ENCODE results near the gene SYNDIG1L. TPM values are rescaled to one million over a fixed set of nuclear protein-coding genes. Genes with fewer than 3 reads are reported as not detected.

SYNDIG1L gene
- total and polyA plus RNA-seq, 2 of the 4 experiments (the other 2 are of a cell fraction) = not detected

DNA sequence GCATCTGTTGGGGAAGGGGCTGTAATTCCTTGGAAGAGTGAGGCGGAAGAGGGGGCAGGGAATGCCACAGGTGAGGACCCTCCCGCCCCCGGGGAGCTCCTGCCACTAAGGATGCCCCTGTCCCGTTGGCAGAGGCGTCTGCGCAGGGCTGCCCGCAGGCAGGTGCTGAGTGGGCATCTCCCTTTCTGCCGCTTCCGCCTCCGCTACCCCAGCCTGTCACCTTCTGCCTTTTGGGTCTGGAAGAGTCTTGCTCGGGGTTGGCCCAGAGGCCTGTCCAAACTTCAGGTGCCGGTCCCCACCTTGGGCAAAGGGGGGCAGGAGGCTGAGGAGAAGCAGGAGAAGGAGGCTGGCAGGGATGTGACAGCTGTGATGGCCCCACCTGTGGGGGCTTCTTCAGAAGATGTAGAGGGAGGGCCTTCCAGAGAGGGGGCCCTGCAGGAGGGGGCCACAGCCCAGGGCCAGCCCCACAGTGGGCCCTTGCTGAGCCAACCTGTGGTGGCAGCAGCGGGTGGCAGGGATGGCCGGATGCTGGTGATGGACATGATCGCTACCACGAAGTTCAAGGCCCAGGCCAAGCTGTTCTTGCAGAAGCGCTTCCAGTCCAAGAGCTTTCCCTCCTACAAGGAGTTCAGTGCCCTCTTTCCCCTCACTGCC, 67.7 kb downstream of the SYNDIG1L start:
- CTCF ChIA-PET = no interaction called here

More for the DNA sequence above, 67.7 kb downstream of the SYNDIG1L start:
- no peak overlapping the region for H2AK5ac ChIP-seq (ENCODE audit: low read depth, low read length)
- no peak overlapping the region for H2AK9ac ChIP-seq (replicated peaks; ENCODE audit: low read depth, low read length, poor library complexity)
- no peak overlapping the region for H3K9ac ChIP-seq (ENCODE audit: low read depth, low read length)
- WGBS, 2 experiments (ENCODE audit: extremely low coverage in 2 of 2, insufficient read length in 1 of 2) = 95% methylated on average over 5 of the region's 17 CpGs; no CpG with 5 or more reads in 1 of the 2 experiments
- H4K20me1 ChIP-seq (ENCODE audit: insufficient read depth, low read length) = no peaks in the 10 kb centered on the region
- no peak overlapping the region for H2BK120ac ChIP-seq (ENCODE audit: low read depth, low read length)
- no peak overlapping the region for H3K27ac ChIP-seq (ENCODE audit: insufficient read depth, low read length)
- no peak overlapping the region for H3K56ac ChIP-seq (ENCODE audit: extremely low read depth, insufficient read depth, low read length)
- H4K8ac ChIP-seq (ENCODE audit: low read depth in 2 of 2, low read length in 2 of 2) = no peak overlapping the region
- H4K91ac ChIP-seq (ENCODE audit: insufficient read depth, low read depth, low read length) = no peak overlapping the region
- POLR2A ChIA-PET (ENCODE audit: unreplicated experiment) = no interaction called here
- no peak overlapping the region for H2BK15ac ChIP-seq (ENCODE audit: low read depth, low read length)
- no peak overlapping the region for H3K23ac ChIP-seq (ENCODE audit: low read depth, low read length)
- in situ Hi-C loops (cut with MboI; ENCODE audit: low sequenced_read_pairs) = no loop called here
- H2BK5ac ChIP-seq (ENCODE audit: low read depth, low read length, poor library complexity, severe bottlenecking) = no peak overlapping the region
- no peaks in the 10 kb centered on the region for H3K9me1 ChIP-seq (ENCODE audit: insufficient read depth, low read length)
- H3K36me3 ChIP-seq (ENCODE audit: control insufficient read depth, insufficient read depth, low read length) = no peaks in the 10 kb centered on the region
- H3K4me2 ChIP-seq (ENCODE audit: low read depth, low read length) = no peak overlapping the region
- no peak overlapping the region for H3K4ac ChIP-seq (ENCODE audit: low read depth, low read length)
- H4K5ac ChIP-seq (ENCODE audit: low read depth, low read length) = no peak overlapping the region
- no peak overlapping the region for H3K4me3 ChIP-seq (ENCODE audit: insufficient read depth, low read depth, low read length)
- H2AFZ ChIP-seq (replicated peaks; ENCODE audit: low read length, poor library complexity) = no peak overlapping the region
- no peaks in the 10 kb centered on the region for H3K79me1 ChIP-seq (ENCODE audit: low read depth in 1 of 2, low read length in 2 of 2)
- dilution Hi-C loops (cut with HindIII; ENCODE audit: low sequenced_read_pairs, unreplicated experiment) = no loop called here
- H3K18ac ChIP-seq (ENCODE audit: low read depth, low read length) = no peak overlapping the region
- H3K27me3 ChIP-seq (ENCODE audit: control insufficient read depth, insufficient read depth, low read length) = peaks cover 37% of the 10 kb centered on the region
- no peak for ATAC-seq (ENCODE audit: low read depth)
- no TSS peak for BruUV-seq (replicated peaks)
- H3K14ac ChIP-seq (replicated peaks; ENCODE audit: low read depth, low read length) = no peak overlapping the region
- H3K4me1 ChIP-seq (ENCODE audit: control insufficient read depth, insufficient read depth, low read length) = no peaks in the 10 kb centered on the region
- intact Hi-C loops (cut with micrococcal nuclease) = no loop called here
- TF ChIP-seq MXI1 (IDR thresholded peaks at IDR 0.05; ENCODE audit: borderline replicate concordance, low read depth, low read length) (no peak), CHD1 (IDR thresholded peaks at IDR 0.05; ENCODE audit: low read depth, low read length) (no peak), MAZ (IDR thresholded peaks at IDR 0.05; ENCODE audit: borderline replicate concordance, low read depth, low read length) (no peak), RFX5 (IDR thresholded peaks at IDR 0.05; ENCODE audit: low read depth, low read length) (no peak), MAFK (IDR thresholded peaks at IDR 0.05; ENCODE audit: low read depth, low read length) (no peak), RAD21 (IDR thresholded peaks at IDR 0.05; ENCODE audit: low read length) (no peak), FOS (IDR thresholded peaks at IDR 0.05; ENCODE audit: low read depth, low read length) (no peak), SMC3 (IDR thresholded peaks at IDR 0.05; ENCODE audit: low read depth, low read length) (no peak), RCOR1 (IDR thresholded peaks at IDR 0.05; ENCODE audit: insufficient replicate concordance, low read length) (no peak), BHLHE40 (IDR thresholded peaks at IDR 0.05; ENCODE audit: low read depth, low read length) (no peak), NFE2L2 (IDR thresholded peaks at IDR 0.05; ENCODE audit: low read depth, low read length) (no peak), POLR2A (IDR thresholded peaks at IDR 0.05; ENCODE audit: low read depth, low read length) (no peak), CEBPB (IDR thresholded peaks at IDR 0.05; ENCODE audit: low read depth, low read length) (no peak)
- TF ChIP-seq, protein P1, sequence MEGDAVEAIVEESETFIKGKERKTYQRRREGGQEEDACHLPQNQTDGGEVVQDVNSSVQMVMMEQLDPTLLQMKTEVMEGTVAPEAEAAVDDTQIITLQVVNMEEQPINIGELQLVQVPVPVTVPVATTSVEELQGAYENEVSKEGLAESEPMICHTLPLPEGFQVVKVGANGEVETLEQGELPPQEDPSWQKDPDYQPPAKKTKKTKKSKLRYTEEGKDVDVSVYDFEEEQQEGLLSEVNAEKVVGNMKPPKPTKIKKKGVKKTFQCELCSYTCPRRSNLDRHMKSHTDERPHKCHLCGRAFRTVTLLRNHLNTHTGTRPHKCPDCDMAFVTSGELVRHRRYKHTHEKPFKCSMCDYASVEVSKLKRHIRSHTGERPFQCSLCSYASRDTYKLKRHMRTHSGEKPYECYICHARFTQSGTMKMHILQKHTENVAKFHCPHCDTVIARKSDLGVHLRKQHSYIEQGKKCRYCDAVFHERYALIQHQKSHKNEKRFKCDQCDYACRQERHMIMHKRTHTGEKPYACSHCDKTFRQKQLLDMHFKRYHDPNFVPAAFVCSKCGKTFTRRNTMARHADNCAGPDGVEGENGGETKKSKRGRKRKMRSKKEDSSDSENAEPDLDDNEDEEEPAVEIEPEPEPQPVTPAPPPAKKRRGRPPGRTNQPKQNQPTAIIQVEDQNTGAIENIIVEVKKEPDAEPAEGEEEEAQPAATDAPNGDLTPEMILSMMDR (conservative IDR thresholded peaks at IDR 0.05; ENCODE audit: low read depth, low read length) = no peak
- TF ChIP-seq, protein P2, sequence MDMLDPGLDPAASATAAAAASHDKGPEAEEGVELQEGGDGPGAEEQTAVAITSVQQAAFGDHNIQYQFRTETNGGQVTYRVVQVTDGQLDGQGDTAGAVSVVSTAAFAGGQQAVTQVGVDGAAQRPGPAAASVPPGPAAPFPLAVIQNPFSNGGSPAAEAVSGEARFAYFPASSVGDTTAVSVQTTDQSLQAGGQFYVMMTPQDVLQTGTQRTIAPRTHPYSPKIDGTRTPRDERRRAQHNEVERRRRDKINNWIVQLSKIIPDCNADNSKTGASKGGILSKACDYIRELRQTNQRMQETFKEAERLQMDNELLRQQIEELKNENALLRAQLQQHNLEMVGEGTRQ (IDR thresholded peaks at IDR 0.05; ENCODE audit: low read depth, low read length) = no peak
- TF ChIP-seq, protein P3, sequence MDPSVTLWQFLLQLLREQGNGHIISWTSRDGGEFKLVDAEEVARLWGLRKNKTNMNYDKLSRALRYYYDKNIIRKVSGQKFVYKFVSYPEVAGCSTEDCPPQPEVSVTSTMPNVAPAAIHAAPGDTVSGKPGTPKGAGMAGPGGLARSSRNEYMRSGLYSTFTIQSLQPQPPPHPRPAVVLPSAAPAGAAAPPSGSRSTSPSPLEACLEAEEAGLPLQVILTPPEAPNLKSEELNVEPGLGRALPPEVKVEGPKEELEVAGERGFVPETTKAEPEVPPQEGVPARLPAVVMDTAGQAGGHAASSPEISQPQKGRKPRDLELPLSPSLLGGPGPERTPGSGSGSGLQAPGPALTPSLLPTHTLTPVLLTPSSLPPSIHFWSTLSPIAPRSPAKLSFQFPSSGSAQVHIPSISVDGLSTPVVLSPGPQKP (IDR thresholded peaks at IDR 0.05; ENCODE audit: borderline replicate concordance, low read depth, low read length) = no peak
- DNase-seq = no peak
- H3K9me3 ChIP-seq (ENCODE audit: control insufficient read depth, insufficient read depth, low read length) = no peaks in the 10 kb centered on the region
- H2BK20ac ChIP-seq (ENCODE audit: low read depth, low read length) = no peak overlapping the region
